MM.1S (cell line): ENCODE results near the gene WDR1.
A peak's percentile ranks its signal among the peaks of the same experiment; 100 is the strongest.

Source experiments
- DNase-seq: peaks from one replicate; pipeline ENCODE4 v3.0.0-alpha.2; 2015
- H2AFZ ChIP-seq: fragments of 300-600 bp; sonication (generic); 2 replicates; pipeline ENCODE4 v1.6.0; 2016; ENCODE audit warnings: antibody characterized with exemption, low read length
- H3F3A ChIP-seq: fragments of 300-600 bp; sonication (generic); 2 replicates; pipeline ENCODE4 v1.6.1; 2016; ENCODE audit warnings: mild to moderate bottlenecking, antibody characterized with exemption, low read length, moderate library complexity, mixed read lengths; ENCODE audit not compliant: insufficient read depth
- H3K27ac ChIP-seq: fragments of 300-600 bp; sonication (generic); 2 replicates; pipeline ENCODE4 v1.5.1; 2016; ENCODE audit warnings: mild to moderate bottlenecking, low read length
- H3K27me3 ChIP-seq: fragments of 300-600 bp; sonication (generic); replicated peaks from 2 replicates; pipeline ENCODE4 v1.6.0; 2016; ENCODE audit warnings: low read length; ENCODE audit not compliant: insufficient read depth
- H3K36me3 ChIP-seq: fragments of 300-600 bp; sonication (generic); replicated peaks from 2 replicates; pipeline ENCODE4 v1.6.1; 2016; ENCODE audit warnings: mild to moderate bottlenecking, low read length, mixed read lengths; ENCODE audit not compliant: insufficient read depth
- H3K4me1 ChIP-seq: fragments of 300-600 bp; sonication (generic); 2 replicates; pipeline ENCODE4 v1.6.1; 2016; ENCODE audit warnings: low read length, mixed read lengths
- H3K4me2 ChIP-seq: fragments of 300-600 bp; sonication (generic); 2 replicates; pipeline ENCODE4 v1.6.0; 2016; ENCODE audit warnings: low read depth, low read length
- H3K4me3 ChIP-seq: fragments of 300-600 bp; sonication (generic); 2 replicates; pipeline ENCODE4 v1.5.1; 2016; ENCODE audit warnings: low read length, mixed read lengths
- H3K79me2 ChIP-seq: fragments of 300-600 bp; sonication (generic); 2 replicates; pipeline ENCODE4 v1.6.1; 2016; ENCODE audit warnings: mixed run types, low read length, mixed read lengths
- H3K9ac ChIP-seq: fragments of 300-600 bp; sonication (generic); 2 replicates; pipeline ENCODE4 v1.6.1; 2016; ENCODE audit warnings: low read length, mixed read lengths
- H3K9me2 ChIP-seq: fragments of 300-600 bp; sonication (generic); replicated peaks from 2 replicates; pipeline ENCODE4 v1.6.1; 2016; ENCODE audit warnings: mild to moderate bottlenecking, low read length, mixed read lengths; ENCODE audit not compliant: insufficient read depth
- H3K9me3 ChIP-seq: fragments of 300-600 bp; sonication (generic); replicated peaks from 2 replicates; pipeline ENCODE4 v1.6.1; 2016; ENCODE audit warnings: mild to moderate bottlenecking, low read length, mixed read lengths; ENCODE audit not compliant: insufficient read depth
- H4K20me1 ChIP-seq: fragments of 300-600 bp; sonication (generic); 2 replicates; pipeline ENCODE4 v1.6.1; 2016; ENCODE audit warnings: mild to moderate bottlenecking, low read length, moderate library complexity, mixed read lengths; ENCODE audit not compliant: insufficient read depth
- EZH2 ChIP-seq: fragments of 300-600 bp; sonication (generic); optimal IDR thresholded peaks from 2 replicates; pipeline ENCODE3; 2017; ENCODE audit warnings: low read depth, mild to moderate bottlenecking, antibody characterized with exemption, low read length, mixed read lengths
- EZH2phosphoT487 ChIP-seq: fragments of 300-600 bp; sonication (generic); IDR thresholded peaks from 2 replicates; pipeline ENCODE4 v1.6.1; 2018; ENCODE audit warnings: antibody characterized with exemption, low read length
- TF ChIP-seq, protein P1 (sequence below): fragments of 300-600 bp; sonication (generic); IDR thresholded peaks from 2 replicates; pipeline ENCODE4 v1.5.1; 2016; ENCODE audit warnings: antibody characterized with exemption, low read length, mixed read lengths

WDR1 gene

DNA sequence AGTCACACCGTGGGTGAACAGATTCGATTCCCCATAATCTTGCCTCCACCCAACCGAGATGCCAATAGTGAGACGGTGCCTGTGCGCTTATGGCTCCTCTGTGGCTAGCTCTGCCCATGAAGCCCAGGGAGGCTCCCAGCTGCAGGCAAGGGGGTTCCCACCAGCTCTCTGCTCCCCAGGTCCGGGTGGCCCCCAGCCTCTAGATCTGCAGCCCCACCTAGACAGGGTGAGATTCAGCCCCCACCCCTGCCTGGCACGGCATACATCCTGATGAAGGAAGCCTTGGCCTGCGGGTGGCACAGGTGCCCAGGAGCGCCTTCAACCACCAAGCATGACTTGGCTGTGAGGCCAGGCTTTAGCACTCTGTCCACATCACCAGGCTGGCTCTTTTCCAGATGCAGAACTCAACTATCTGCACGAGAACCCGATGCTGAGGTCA lies 40.6 kb downstream of the WDR1 start:
- H3K79me2 ChIP-seq: peaks cover 3% of the 10 kb centered on the region; the same call in 1 of the 2 replicates
- no peaks in the 10 kb centered on the region for H4K20me1 ChIP-seq
- no peaks in the 10 kb centered on the region for H3K9me3 ChIP-seq
- H3K4me1 ChIP-seq: no peaks in the 10 kb centered on the region
- no peak overlapping the region for H2AFZ ChIP-seq
- no peak overlapping the region for H3K27ac ChIP-seq
- no peak for DNase-seq
- H3K4me3 ChIP-seq: no peak overlapping the region
- peaks cover 22% of the 10 kb centered on the region for H3K36me3 ChIP-seq
- no peaks in the 10 kb centered on the region for H3F3A ChIP-seq
- no peak overlapping the region for H3K4me2 ChIP-seq
- H3K9me2 ChIP-seq: no peaks in the 10 kb centered on the region
- H3K9ac ChIP-seq: no peak overlapping the region
- no peaks in the 10 kb centered on the region for H3K27me3 ChIP-seq
- TF ChIP-seq EZH2phosphoT487 (no peak), EZH2 (no peak)
- TF ChIP-seq, protein P1, sequence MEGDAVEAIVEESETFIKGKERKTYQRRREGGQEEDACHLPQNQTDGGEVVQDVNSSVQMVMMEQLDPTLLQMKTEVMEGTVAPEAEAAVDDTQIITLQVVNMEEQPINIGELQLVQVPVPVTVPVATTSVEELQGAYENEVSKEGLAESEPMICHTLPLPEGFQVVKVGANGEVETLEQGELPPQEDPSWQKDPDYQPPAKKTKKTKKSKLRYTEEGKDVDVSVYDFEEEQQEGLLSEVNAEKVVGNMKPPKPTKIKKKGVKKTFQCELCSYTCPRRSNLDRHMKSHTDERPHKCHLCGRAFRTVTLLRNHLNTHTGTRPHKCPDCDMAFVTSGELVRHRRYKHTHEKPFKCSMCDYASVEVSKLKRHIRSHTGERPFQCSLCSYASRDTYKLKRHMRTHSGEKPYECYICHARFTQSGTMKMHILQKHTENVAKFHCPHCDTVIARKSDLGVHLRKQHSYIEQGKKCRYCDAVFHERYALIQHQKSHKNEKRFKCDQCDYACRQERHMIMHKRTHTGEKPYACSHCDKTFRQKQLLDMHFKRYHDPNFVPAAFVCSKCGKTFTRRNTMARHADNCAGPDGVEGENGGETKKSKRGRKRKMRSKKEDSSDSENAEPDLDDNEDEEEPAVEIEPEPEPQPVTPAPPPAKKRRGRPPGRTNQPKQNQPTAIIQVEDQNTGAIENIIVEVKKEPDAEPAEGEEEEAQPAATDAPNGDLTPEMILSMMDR: no peak

DNA sequence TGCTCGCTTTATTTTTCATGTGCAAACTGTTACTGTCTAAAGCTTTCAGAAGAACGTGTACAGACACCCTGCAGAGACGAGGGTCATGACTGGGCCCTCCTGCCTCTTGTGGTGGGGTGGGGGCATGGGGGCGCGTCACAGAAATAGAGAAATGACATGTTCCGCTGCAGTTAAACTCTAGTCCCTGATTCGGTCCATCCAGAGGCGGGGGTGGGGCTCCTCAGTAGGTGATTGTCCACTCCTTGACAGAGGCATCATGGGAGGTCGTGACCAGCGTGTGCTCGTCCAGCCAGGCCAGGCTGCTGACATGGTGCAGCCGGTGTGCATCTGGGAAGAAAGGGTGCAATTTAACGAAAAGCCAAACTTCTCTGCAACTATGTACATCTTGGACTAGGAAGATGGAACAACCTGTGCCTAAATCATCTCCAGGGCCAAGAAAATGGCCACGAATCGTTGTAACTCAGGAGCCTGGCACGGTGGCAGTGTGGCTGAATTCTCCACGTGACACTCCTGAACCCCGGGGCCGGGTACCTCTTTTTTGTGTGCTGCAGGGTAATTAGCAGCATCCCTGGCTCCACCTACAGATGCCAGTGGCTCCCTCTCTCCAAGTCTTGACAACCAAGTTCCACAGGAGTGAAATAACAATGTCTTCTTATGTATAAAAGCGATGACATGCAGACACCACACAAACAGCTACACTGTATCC lies 41.3 kb downstream of the WDR1 start:
- Histone ChIP-seq H3K27me3 (no peaks in the 10 kb centered on the region), H3K36me3 (peaks cover 17% of the 10 kb centered on the region), H3K79me2 (peaks cover 3% of the 10 kb centered on the region; the same call in 1 of the 2 replicates), H2AFZ (no peak overlapping the region), H3K9me2 (no peaks in the 10 kb centered on the region), H3K4me3 (no peak overlapping the region), H3K27ac (no peak overlapping the region), H4K20me1 (no peaks in the 10 kb centered on the region), H3K9me3 (no peaks in the 10 kb centered on the region), H3K4me2 (no peak overlapping the region), H3K9ac (no peak overlapping the region), H3K4me1 (no peaks in the 10 kb centered on the region), H3F3A (no peaks in the 10 kb centered on the region)
- DNase-seq: no peak
- TF ChIP-seq, protein P1: no peak
- TF ChIP-seq EZH2 (no peak), EZH2phosphoT487 (no peak)

DNA sequence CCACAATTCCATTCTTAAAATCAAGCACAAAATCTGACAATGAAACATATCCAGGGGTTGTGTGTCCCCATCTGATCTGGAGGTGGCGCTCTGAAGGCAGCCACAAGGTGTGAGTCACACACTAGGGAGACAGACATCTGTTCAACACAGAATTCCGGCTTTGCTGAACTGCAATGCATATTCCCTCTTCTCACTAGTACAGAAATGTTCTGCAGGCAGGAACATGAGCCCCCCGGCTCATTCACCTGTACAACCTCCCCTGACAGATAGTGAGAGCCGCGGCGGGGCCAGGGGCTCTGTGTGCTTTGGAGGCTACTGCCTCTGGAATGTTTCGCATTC lies 41.9 kb downstream of the WDR1 start:
- H3K9me3 ChIP-seq: no peaks in the 10 kb centered on the region
- H3K9me2 ChIP-seq: no peaks in the 10 kb centered on the region
- no peaks in the 10 kb centered on the region for H3K27me3 ChIP-seq
- H2AFZ ChIP-seq: no peak overlapping the region
- no peak overlapping the region for H3K9ac ChIP-seq
- no peaks in the 10 kb centered on the region for H3F3A ChIP-seq
- H3K4me1 ChIP-seq: no peaks in the 10 kb centered on the region
- H3K36me3 ChIP-seq: peaks cover 17% of the 10 kb centered on the region
- no peaks in the 10 kb centered on the region for H3K79me2 ChIP-seq
- H3K27ac ChIP-seq: no peak overlapping the region
- no peak for DNase-seq
- H3K4me2 ChIP-seq: no peak overlapping the region
- H3K4me3 ChIP-seq: no peak overlapping the region
- H4K20me1 ChIP-seq: no peaks in the 10 kb centered on the region
- TF ChIP-seq, protein P1: peak; percentile 29
- no peak for TF ChIP-seq EZH2phosphoT487
